VCaP (cell line): ENCODE measurements around the gene ARL3.
"Not testable (repeated sequence)": the region's sequence is repeated elsewhere in the genome, so short reads cannot be mapped to it uniquely, and the experiment has no call there.

Experiments used
- H3K27ac ChIP-seq: fragments of 450-650 bp; 2 replicates; pipeline ENCODE4 v1.5.1; 2017
- TF ChIP-seq, protein P1 (sequence below): fragments of 450-650 bp; conservative IDR thresholded peaks from 2 replicates; pipeline ENCODE4 v1.5.1; 2017; ENCODE audit warnings: mild to moderate bottlenecking, moderate library complexity

The ARL3 gene

DNA sequence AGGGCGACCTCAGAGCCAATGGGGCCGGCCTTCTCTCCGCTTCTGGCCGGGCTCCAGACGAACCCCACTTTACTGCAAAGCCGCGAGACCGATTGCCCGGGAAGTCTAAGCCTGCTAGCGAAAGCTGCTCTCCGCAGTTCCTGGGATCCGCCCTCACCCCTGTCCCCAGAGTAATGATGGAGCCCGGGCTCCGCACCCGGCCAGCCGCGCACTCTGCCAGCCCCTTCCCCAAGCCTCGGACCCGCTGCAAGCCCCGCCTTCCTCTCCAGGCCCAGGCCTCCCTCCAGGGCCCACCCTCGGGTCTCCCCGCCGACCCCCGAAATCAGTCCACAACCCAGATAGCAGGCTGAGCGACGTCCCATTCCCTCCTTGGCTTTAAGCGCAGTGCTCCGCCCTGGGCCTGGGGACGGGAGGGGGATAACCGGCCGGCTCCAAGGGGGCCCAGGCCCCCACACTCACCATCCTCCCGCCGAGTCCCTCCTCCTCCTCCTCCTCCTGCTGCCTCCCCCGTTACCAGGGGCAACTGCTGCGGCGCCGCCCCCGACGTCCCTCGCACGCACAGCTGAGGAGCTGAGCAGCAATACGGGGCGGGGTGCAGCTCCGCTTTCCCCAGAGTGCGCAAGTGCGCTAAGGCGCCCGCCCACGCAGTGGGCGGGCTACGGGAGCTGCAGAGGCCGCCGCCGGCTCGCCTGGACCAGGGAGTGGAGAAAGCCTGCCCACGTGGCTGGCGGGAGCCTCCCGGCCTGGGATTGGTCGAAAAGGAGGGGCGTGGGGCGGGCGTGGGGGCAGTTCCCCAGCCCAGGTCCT, at the start of gene ARL3:
ARL3 (minus strand) TSS at position 584 of the 807 bp plus-strand sequence; CDS start at position 462, 122 bp downstream.
- H3K27ac ChIP-seq = peak within 1 kb of the TSS; percentile 84
- TF ChIP-seq, protein P1, sequence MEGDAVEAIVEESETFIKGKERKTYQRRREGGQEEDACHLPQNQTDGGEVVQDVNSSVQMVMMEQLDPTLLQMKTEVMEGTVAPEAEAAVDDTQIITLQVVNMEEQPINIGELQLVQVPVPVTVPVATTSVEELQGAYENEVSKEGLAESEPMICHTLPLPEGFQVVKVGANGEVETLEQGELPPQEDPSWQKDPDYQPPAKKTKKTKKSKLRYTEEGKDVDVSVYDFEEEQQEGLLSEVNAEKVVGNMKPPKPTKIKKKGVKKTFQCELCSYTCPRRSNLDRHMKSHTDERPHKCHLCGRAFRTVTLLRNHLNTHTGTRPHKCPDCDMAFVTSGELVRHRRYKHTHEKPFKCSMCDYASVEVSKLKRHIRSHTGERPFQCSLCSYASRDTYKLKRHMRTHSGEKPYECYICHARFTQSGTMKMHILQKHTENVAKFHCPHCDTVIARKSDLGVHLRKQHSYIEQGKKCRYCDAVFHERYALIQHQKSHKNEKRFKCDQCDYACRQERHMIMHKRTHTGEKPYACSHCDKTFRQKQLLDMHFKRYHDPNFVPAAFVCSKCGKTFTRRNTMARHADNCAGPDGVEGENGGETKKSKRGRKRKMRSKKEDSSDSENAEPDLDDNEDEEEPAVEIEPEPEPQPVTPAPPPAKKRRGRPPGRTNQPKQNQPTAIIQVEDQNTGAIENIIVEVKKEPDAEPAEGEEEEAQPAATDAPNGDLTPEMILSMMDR = peak; percentile 55

GRCh38 chr10:102763037-102763607, 48.9 kb upstream of the ARL3 start:
- TF ChIP-seq, protein P1 = no peak
- H3K27ac ChIP-seq = no peak overlapping the region

- TF ChIP-seq, protein P1 = no peak
- H3K27ac ChIP-seq = no peak overlapping the region
Measured at GRCh38 chr10:102762401-102763015, 48.3 kb upstream of the ARL3 start.

- H3K27ac ChIP-seq = no peak overlapping the region
- TF ChIP-seq, protein P1 = no peak
Measured at GRCh38 chr10:102761981-102762380, 47.8 kb upstream of the ARL3 start.

GRCh38 chr10:102759497-102760210, 45.5 kb upstream of the ARL3 start:
- no peak overlapping the region for H3K27ac ChIP-seq
- TF ChIP-seq, protein P1 = no peak

GRCh38 chr10:102758933-102759262, 44.7 kb upstream of the ARL3 start:
- not testable (repeated sequence) for H3K27ac ChIP-seq

- H3K27ac ChIP-seq = no peak overlapping the region
- TF ChIP-seq, protein P1 = no peak
Measured at GRCh38 chr10:102758240-102758932, 44.2 kb upstream of the ARL3 start.
